Fibroblast of lung (primary cell): ENCODE data around the gene PCDHA1.

Source experiments
- CTCF ChIP-seq, 2 donors: IDR thresholded peaks in 1 of 2; conservative IDR thresholded peaks in 1 of 2; 1 replicate in 1 of 2; 2 replicates in 1 of 2; pipeline ENCODE4 v1.5.1; 2011 to 2012; ENCODE audit warnings: low read length in 2 of 2, control low read depth in 1 of 2, inconsistent platforms in 1 of 2, low read depth in 1 of 2, mild to moderate bottlenecking in 1 of 2
- EZH2 ChIP-seq: IDR thresholded peaks from 2 replicates; pipeline ENCODE4 v1.5.1; 2012; ENCODE audit warnings: low read length, control low read depth, mild to moderate bottlenecking; ENCODE audit errors: missing control alignments

GRCh38 chr5:140842798-140843733, 57.1 kb downstream of the PCDHA1 start:
- TF ChIP-seq CTCF (conservative IDR thresholded peaks at IDR 0.05 in 1 of 2, IDR thresholded peaks at IDR 0.05 in 1 of 2; ENCODE audit: low read depth in 1 of 2, low read length in 2 of 2): no peak
- TF ChIP-seq EZH2: no peak
